NCI-H1694 treated with DMSO at 0.1 percent for 48 hours (cell line): ENCODE data around the gene ADAMTS17.

Experiments used
- DNase-seq: peaks from one replicate; lab custom pipeline; 2025; lab: John Stamatoyannopoulos, UW

Gene ADAMTS17

DNA sequence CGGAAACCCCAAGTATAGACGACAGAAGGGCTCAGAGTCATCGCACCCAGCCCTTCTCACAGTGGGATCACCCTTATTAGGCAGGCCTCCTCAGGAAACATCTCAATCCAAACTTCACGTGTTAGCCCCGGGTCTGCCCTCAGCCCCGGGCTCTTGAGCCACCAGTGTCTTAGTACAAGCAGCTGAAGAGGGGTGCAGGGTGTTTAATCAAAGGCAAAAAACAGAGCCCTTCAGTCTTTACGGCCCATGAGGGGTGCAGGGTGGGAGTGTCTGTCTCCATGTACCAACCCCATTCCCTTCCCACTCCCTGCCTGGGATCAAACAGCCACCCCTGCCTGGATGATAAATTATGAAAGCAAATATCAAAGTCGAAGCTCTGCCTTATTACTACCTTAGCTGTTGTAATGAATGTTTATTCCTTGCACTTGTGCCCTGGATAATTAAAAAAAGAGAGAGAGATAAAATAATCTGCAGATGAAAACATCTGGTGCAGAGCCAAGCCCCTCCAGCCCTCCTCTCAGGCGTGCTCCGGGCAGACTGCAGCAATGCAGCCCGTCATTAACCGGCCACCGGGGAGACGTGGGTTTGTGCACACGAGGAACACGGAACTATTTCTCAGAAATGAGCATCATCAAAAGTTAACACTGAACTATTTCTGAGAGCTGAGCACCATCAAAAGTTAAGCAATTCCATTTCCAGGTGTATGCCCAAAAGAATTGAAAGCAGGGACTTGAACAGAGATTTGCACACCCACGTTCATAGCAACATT lies 64.5 kb downstream of the ADAMTS17 start:
- no peak for DNase-seq

DNA sequence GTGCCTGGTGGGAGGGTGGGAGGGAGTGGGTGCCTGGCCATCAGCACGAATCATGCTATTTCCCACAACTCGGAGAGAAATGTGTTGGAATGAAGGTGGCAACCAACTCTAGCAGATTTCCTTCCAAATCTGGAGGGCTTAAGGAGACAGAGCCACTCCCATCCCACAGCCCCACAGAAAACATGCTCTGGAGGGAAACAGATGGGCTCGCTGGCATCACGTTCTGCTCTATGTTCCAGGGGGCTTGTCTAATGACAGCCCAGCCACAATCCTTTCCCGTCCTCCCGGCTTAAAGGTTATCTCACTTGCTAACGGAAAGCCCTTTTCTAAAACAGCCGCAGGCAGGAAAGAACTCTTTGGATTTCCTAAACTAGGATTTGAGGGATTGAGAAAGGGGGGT lies 65.3 kb downstream of the ADAMTS17 start:
- no peak for DNase-seq

DNA sequence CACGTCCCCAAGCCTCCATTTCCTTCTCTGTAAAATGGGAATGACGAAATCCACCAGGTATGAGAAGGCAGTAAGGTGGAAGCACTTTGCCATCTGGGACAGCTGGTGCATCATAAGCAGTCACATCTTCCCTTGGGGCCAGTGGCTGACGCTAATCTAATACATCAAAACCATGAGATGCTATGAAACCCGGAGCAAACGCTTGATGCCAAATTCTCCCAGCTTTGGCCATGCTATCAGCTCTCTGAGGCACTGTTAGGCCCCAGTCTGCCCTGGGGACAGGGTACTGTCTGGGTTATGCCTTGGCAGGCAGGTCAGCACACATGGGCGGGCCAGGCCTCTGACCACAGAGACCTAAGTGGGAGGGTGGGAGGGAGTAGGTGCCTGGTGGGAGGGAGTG lies 66.1 kb downstream of the ADAMTS17 start:
- no peak for DNase-seq

DNA sequence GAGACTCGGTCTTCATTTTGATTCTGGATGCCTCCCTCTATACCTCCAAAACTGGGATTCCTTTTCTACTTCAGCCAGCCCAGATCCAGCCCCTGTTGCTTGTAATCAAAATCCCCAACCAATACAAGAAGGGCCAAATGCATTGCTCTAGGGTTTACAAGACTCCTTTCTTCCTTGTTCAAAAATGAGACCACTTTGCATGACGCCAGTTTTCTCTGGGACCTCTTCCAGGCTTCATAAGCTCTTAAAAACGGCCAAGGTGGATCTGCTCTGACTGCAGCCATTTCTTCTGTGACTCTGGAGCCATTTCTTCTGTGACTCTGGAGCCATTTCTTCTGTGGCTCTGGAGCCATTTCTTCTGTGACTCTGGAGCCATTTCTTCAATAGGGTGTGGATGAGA lies 71.9 kb downstream of the ADAMTS17 start:
- DNase-seq, result no peak

DNA sequence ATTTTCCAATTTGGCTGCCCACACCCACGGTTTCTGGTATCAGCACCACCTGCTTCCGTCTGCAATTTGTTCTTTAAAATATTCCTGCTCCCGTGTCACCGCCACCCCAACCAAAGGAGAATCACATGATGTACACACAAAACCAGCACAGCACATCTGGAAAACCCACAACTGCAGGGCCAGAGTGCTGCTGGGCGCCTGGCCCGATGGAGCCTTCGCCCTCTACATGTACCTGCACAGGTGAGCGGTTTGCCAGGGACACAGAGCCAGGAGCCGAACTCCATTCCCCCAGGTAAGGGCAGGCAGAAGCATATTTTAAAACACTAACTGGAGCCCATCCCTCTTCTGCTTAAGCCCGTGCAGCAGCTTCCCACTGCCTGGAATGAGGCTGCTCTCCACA lies 75.6 kb downstream of the ADAMTS17 start:
- no peak for DNase-seq

DNA sequence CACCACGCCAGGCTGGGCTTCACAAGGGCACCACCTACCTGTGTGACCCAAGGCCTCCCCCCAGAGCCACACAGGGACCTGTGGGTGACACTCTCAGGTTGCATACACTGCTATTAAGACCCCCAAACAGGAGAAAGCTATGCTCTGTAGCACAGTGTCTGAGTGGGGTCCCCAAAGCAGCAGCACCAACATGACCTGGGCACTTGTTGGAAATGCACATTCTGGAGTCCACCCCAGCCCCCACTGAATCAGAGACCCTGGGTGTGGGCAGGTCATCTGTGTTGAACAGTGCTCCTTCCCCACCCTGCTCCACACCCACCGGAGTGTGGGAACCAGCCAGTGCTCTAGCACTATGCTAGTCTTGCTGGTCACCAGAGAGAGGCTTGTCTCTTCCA lies 76.1 kb downstream of the ADAMTS17 start:
- no peak for DNase-seq

DNA sequence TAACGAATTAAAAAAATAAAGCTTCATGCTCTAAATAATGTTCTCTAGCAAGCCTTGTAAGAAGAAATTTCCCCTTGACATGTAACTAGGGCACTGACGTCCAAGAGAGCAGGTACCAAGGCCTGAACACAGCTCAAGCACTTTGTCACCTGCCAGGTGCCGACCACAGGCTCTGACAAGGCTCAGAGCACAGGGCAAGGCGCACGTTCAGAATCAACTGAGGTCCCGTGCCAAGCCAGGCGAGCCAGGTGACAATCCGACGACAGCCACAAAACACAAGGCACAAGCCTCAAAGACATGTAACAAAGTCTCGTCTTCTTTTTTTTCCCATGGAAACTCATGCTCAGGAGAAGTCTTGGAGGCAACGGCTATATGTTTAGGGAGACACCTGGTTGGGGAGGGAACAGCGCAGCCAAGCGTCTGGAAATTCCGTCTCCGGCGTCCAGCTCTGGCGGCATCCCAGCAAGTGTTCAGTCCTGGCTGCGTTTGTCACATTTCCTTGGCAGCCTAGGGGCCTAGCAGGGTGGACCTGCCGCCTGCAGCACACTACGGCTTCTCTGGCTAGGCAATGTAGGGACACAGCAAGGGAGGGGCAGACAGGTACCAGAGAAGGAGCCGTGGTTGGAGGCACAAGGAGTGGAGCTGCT lies 76.7 kb downstream of the ADAMTS17 start:
- no peak for DNase-seq

DNA sequence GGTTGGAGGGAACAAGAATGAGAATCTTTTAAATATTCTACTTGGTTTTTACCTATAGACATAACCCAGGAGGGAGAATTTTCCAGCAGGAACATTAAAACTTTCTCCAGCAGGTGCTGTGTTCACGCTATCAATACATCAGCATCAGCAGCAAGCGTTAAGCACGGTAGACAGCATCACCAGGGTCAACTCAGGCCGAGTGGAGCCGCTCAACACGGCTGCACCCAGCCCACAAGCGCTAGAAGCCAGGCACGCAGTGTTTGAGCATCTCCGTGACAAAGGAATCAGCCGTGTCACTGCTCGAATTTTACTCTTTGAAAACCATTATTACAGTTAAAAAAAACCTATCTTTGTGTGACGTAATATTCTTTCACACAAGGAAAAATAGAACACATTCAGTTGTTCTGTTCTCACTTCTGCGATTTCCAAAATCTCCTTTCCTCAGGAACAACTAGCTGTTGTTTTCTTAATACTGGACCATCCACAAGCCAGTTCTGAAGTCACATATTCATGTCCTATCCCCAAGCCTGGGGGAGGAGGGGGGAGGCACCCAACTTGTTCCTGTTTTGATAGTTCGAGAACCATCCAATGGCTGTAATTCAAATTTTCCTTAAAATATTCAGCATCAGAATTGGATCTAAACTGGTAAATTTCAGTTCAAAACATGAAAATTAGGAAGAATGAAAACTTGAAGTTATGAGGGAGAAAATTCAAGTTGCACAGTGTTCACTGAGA lies 77.9 kb downstream of the ADAMTS17 start:
- DNase-seq, result no peak

DNA sequence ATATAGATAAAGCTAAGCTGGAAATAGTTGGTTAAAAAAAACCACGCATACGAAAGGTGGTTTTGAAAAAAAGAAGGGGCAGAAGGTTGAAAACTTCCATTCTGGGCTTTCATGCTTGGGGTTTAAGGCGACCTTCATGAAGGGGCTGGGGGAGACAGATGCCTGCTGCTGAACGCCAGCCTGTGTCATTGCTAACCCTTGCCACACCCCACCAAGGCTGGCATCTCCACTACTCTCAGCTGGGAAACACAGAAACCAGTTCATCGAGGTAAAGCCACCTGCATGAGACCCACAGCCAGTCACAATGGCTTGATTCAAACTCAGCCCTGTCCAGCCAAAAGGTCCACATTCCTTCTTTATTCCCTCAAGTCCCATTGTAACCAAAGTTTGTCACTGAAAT lies 78.7 kb downstream of the ADAMTS17 start:
- no peak for DNase-seq

DNA sequence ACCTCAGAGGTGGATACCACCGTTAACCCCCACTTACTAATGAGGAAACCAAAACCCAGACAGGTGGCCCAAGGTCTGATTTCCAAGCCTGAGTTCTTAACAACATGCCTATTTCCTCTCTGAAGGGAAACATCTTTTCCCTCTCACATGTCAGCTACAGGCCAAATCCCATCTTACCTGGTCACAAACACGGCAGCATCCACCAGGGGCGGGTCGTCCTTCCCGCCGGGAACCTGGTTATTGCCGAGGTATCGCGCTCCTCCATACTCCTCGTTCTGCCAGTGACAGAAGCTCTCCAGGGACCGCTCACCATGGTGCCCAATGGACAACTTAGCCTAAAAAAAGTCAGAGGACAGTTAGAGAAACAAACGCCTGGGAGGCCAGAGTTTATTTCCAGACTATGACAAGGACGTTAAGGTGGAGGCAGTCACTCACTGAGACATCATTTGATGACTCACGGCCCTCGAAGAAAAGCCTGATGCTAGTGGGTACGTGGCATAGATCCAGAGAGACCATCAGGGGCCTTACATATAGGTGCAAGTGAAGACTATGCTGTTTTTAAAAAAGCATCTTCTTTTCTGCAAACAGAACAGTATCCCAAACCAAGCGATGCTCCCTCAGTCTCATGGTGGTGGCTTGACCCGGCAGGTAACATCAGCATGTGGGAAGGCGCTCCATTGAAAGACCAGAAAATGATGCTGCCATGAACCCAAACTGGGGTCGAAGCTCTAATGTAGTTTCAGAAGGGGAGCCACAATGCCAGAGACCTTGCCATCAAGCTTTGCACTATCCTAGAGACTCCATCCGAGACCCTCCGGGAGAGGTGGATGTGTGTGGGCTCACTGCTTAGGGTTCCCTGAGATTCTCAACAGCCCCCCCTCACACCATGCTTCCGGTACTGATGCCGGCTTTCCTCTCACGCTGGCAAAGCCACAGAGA lies 80.2 kb downstream of the ADAMTS17 start:
- no peak for DNase-seq

DNA sequence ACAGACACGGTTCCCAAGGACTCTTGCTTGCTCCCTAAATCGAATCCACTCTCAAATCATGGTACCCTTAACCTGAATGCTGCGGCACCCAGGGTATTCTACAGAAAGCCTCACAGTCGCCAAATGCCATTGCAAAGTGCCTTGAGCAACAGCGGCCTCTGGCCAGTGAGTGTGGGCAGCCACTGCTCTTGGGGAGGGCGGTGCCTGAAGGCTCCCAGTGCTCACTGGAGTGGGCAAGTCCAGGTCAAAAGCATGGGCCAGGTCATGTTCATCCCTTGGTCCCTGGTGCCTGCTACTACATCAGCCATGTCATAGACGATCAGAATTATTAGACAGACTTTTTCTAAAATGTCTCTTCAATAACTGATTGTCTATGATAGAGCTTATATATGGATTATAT lies 82.5 kb downstream of the ADAMTS17 start:
- DNase-seq, result no peak

DNA sequence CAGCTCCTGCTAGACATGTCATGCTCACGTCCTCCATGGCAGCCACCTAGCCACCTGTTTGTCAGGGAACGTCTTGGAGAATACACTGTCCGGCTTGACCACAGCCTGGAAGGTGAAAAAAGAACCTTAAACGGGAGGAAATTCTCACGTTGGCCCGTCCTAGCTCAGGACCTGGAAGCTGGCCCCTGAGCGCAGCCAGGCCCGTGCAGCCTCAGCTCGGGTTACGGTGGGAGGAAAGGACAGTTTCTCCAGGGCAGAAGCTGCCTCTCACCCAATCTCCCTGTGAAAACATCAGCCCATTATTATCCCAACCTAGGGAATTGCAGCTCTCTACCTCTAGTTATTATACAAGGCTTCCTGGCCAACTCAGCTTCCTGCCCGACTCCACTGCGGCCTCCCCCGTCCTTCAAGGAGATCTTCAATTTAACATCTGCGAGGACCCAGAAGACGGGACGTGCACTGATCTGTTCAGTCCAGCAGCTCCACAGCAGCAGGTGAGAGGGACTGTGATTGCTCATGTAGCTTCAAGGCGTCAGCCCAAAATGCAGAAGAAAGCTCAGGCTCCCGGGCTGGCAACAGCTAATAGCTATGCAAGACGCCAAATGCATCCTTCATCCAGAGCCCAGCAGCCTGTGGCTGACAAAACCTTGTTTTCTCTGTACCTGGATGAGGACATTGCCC lies 84.7 kb downstream of the ADAMTS17 start:
- DNase-seq, result no peak

DNA sequence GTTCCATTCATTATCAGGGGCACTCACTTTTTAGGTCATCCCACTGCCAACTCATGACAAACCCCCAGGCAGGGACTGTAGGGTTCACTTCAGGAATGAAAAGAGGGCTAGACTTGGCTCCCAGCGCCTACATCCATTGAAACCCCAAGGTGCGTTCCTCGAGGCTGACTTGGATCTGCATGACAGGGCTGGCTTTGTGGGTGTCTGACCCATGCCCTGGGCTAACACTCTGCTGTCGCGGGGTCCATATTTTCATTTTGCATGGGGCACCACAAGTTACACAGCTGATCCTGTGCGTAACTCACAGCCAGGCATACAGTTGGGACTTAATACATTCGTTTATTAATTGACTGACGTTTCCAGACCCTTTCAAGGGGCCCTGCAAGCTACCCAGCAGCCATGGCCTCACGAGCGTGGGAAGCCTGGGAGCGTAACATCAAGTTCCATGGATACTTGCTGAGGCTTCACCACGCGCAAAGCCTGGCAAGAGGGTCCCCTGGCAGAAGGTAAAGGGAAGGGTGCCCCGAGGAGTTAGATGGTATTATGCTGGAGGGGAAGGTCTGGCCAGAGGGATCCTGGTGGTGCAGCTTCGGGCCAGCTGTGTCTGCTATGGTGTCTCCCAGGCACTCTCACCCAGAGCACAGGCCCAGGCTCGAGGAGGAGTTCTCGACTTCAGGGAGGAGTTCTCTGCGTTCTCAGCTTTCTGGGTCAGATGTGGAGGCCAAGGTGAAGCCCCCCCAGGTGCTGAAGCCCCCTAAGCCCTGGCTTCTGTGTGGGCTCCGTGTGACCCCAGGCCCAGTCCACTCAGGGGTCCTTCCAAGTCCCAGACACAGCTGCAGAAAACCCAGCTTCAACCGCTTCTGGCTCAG lies 85.4 kb downstream of the ADAMTS17 start:
- no peak for DNase-seq

DNA sequence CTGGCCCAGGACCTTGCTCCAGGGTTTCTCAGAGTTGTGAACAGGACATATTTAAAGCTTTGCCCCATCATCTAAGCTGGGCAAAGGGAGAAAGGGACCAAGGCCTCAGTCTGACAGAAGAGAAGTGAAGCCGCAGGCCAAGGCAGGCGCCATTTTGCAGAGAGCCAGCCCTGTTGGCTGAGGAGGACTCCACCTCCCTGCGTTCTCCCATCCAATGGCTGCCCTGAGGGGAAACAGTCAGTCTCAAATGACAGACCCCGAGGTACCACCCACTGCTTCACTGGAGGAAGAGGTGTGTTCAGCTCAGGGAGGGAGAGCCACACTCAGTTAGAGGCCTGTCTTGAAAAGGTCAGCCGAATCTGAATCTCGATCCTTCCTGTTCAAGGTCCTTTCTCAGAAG lies 86.1 kb downstream of the ADAMTS17 start:
- DNase-seq, result no peak

DNA sequence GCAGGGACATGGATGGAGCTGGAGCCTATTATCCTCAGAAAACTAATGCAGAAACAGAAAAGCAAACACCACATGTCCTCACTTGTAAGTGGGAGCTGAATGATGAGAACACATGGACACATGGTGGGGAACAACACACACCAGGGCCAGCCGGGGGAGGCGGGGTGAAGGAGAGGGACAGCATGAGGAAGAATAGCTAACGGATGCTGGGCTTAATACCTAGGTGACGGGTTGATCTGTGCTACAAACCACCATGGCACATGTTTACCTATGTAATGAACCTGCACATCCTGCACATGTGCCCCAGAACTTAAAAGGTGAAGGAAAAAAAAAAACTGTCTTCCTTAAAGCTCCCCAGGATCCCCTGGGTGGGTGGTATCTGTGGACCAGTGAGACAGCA lies 87.1 kb downstream of the ADAMTS17 start:
- no peak for DNase-seq

DNA sequence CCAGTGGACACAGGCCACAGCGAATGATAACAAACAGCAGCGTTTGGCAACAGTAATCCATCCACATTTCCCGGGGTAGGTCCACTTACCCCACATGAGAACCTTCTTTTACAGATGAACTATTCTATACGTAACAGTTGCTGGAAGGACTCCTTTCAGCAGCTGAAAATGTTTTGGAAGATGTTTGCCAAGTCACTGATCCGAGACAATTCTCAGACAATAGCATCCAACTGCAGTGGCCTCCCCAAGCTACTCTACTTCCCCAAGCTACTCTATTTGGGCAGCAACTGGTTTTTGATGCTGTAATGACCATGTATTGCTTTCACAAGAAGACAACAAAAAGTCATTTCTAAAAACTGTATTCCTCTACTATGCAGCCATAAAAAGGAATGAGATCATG lies 87.5 kb downstream of the ADAMTS17 start:
- no peak for DNase-seq

DNA sequence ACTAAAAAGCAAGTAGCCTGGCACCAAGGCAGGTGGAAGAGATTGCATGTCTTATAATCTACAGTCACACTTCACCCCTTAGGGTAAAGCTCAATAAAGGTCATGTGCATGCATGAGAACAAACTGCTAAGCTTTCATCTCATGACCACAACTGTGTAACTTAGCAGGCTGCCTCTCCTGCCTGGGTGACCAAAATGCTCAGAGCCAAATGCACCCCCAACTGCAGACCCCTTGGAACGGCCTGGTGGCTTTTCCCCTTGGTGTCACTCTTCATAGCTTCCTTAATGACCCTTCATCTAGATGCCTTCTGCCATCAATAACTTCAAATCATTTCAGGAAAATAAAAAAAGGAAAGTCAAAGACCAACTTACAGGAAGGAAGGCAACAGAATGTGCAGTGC lies 88.1 kb downstream of the ADAMTS17 start:
- no peak for DNase-seq

DNA sequence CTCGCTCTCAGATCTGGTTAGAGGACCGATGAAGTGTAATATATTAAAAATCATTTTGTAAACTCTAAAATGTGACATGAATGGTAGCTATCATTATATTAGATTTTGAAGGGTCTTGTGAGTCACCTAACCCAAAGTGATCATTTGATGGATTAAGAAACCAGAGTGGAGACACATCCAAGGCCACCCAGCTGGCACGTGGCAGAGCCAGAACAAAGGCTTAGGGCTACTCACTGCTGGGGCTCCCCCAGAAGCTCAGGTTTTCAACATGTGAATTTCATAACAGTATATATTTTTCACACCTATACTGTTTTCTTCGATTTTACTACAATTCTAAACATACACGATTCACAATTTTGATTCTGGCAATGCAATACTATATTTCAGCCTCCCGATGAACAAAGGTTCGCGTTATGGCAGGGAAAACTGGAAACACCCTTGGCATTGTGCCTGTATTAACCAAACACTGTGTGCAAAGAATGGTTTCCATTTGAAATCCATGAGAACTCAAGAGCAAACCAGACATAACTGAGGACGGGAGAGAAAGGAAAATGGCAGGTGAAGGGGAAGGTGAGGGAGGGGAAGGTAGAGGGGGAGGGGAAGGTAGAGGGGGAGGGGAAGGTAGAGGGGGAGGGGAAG lies 88.9 kb downstream of the ADAMTS17 start:
- no peak for DNase-seq

DNA sequence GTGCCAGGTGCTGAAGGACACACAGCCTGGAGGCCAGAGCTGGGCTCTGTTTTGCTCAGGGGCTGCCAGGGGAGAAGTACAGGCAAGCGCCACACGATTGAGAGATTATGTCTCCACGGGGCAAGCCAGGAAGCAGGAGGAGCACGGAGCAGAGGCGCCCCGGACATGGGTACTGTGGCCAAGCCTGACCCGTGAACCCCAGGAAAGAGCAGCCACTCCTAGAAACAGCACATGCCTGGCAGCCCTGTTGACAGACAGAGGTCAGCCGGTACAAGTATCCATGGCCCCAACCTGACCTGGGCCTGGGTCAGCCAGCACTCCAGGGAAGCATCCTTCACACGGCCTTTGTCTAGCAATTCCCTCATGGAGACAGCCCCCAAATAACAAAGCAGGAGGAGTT lies 89.4 kb downstream of the ADAMTS17 start:
- DNase-seq, result no peak

DNA sequence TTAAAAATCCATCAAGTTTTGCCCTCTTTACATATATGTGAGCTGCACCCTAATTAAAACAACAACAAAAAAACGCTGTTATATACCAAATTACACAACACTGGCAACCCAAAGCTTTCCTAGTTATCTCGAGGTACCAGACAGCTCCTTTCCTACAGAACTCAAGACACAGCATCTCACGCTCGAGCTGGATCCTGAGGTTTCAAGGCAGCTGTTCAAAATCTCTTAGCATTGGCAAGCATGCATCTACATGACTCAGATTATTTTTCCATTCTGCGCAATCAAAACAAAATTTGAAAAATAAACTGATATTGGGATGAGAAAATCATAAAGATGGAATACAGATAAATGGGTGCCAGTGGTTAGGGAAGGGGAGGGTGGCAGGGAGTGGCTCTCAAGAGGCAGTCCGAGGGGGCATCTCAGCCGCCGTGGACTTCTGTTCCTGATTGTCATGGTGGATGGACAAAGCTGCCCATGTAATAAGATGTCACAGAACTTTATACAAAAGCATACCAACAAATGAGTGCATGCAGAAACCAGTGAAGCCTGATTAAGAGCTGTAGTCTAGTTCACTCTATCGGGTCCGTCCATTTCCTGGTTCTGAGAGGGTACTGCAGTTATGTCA lies 91.5 kb downstream of the ADAMTS17 start:
- DNase-seq, result no peak
